Placental pericyte (primary cell): ENCODE data around the gene PDIA3. TPM values are rescaled to one million over a fixed set of nuclear protein-coding genes. Genes with fewer than 3 reads are reported as not detected.

Experiments
- small RNA-seq: library from RNA; depleted of rRNA; stranded (forward); fragments of <200 nt; gene quantifications from one replicate; pipeline ENCODE3, GENCODE V24; 2012; ENCODE audit warnings: low replicate concordance
- total RNA-seq: library from RNA; depleted of rRNA; stranded (reverse); fragments of >200 nt; gene quantifications from 2 replicates; pipeline ENCODE4 v1.2.3, GENCODE V29; 2012

Gene PDIA3
- total RNA-seq = 140 and 471 TPM in 2 replicates

DNA sequence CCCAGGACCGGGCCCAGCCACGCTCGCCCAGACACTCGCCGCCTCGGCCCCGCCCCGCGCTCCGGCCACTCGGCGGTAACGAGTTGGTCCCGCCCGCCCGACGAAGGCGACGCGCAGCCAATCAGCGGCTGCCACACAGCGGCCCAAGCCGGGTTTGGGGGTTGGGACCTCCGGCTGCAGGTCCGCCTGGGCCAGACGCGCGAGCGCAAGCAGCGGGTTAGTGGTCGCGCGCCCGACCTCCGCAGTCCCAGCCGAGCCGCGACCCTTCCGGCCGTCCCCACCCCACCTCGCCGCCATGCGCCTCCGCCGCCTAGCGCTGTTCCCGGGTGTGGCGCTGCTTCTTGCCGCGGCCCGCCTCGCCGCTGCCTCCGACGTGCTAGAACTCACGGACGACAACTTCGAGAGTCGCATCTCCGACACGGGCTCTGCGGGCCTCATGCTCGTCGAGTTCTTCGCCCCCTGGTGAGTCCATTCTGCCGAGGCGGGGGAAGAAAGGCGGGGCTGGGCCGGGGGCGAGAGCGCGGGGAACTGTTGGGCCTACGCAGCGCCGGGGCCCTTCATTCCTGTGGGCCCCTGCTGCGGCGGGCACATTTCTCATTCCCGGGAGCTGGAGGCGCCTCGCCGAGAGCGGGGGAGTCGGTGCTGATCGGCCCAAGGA lies at the start of gene PDIA3:
Gene PDIA3, plus strand, starts transcription at position 194 of the 658 bp plus-strand sequence. Its CDS starts 102 bp downstream, at position 296.

DNA sequence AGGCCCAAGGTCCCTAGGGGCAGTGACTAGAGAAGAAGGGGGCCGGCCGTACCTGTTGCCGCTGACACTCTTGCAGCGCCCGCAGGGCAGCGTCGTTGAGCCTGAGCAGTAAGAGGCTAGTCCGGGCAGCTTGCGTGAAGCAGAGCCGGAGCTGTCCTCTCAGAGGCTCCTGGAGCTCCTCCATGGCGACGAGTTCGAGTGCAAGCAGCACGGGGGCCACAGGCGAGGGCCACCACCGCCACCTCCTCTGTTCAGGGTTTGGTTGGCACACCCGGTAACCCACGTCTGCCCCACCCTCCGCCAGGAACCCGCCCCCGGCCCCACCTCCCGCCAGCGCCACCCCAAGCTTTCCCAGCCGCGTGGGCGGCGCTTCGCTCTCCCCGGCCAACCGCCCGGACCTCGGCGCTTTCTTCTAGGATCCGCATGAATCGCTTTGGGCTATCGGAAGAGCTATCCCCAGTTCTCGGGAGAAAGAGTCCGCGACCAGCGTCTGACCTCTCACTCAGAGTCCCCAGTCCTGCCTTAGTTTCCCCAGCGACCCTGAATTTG lies 30.6 kb downstream of the PDIA3 start, which contains the start of gene ELL3:
Gene ELL3, minus strand, starts transcription at position 249 of the 549 bp plus-strand sequence. Its CDS starts 65 bp downstream, at position 184.

DNA sequence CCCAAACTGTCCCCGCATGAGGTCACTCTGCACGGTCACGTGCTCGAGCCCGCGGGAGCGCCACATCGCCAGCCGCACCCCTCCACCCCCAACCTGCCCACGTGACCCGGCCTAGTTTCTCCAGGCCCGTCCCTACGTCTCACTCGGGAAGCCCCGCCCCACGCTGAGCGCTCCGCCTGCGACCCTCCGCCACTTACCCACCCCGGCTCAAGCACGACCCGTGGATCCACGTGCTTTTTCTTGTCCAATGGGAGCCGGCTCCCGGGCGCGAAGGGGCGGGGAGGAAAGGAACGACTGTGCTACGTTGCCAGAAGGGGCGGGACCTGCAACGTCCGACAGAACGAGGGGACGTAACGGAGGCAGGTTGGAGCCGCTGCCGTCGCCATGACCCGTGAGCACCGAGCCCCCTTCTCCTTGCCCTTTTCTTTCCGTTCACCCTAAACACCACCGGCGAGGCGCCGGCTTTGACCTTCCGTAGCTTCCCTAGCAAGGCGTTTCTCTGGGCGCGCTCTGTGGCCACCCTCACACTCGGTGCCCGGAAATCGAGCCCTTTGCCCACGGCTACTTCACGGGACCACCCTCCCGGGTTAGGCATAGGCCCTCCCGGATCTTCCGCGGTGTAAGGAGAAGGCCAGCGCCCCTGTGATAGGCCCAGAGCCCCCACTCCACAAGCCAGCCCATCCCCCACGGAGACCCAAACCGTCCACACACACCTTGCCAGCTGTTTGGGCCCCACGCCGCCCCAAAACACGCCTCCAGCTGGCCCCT lies 45.9 kb downstream of the PDIA3 start, which contains the start of gene SERF2:
Gene SERF2, plus strand, starts transcription at position 328 of the 768 bp plus-strand sequence. Its CDS starts 57 bp downstream, at position 385.

DNA sequence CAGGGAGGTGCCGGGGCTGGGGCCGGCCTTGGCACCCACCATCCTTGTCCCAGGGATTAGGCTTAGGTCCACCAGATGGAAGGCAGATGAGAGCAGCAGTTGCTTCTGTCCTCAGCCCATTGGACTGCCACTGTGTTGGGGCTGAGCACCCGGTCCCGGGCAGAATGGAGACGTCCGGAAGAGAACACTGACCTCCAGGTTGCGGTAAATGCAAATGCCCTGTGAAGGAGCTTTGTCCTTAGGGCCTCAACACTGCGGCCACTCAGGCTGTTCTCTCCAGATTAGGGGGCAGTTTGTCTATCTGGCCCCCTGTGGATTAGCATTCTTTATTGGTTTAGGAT lies 53.7 kb downstream of the PDIA3 start, which contains the start of gene SERINC4:
Gene SERINC4, minus strand, starts transcription at position 276 of the 341 bp plus-strand sequence. Its CDS starts 234 bp downstream, at position 42.

DNA sequence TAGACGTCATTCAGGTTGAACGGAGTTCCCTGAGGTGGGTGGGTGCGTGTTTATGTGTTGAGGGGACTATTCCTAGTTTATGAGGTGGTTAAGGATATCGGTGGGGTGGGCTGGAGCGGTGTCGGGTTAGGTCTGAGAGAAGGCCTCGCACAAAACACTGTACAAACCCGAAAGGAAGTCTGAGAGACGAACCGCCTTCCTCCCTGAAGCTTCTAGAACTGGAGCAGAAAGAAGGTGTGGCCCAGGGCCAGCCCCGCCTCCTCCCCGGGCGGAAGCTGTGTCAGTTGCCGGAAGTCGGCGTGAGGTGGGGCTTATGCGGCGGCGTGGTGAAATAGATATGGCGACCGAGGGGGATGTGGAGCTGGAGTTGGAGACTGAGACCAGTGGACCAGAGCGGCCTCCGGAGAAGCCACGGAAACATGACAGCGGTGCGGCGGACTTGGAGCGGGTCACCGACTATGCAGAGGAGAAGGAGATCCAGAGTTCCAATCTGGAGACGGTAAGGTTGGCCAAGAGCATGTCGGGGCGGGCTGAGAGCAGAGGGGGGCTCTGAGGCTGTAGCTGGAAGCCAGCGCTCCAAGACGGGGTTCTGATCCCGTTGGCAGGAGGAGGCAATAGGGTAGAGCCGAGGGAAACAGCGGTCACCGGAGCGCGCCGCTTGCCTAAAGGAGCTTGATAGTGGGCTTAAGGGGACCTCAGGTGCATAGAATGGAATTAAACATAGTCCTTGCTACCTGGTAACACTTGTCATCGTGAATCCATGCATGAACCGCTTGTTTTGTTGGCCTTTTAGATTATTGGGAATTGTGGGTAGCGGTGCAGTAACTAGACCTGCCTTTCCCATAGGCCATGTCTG lies 54.3 kb downstream of the PDIA3 start, which contains the start of gene HYPK:
Gene HYPK, plus strand, starts transcription at position 314 of the 856 bp plus-strand sequence. Its CDS starts 24 bp downstream, at position 338.

Small RNAs within 50 kb of the gene (small RNA-seq; reads per million reads assigned to genes)
- not detected for gene MIR1282
- 0.13 reads per million for gene RNU6-353P
- not detected for gene RNU6-354P

Other genes with a start within 250 kb of the PDIA3 start
- gene MAP1A, start 228.8 kb upstream of the PDIA3 start, total RNA-seq = 39.2 and 102 TPM in 2 replicates
- gene PPIP5K1, start 156.2 kb upstream of the PDIA3 start, total RNA-seq = 10.7 and 26.7 TPM in 2 replicates
- gene CKMT1B, start 152.4 kb upstream of the PDIA3 start, total RNA-seq = not detected in 2 replicates
- gene STRC, start 127.6 kb upstream of the PDIA3 start, total RNA-seq = under 0.01 TPM in 1 of 2 replicates, not detected in the other
- gene CATSPER2, start 97.6 kb upstream of the PDIA3 start, total RNA-seq = 0.72 and 1.5 TPM in 2 replicates
- gene CKMT1A, start 52.6 kb upstream of the PDIA3 start, total RNA-seq = not detected in 2 replicates
- gene ELL3, start 30.5 kb downstream of the PDIA3 start, total RNA-seq = 0.44 and 1.1 TPM in 2 replicates
- gene SERF2, start 45.9 kb downstream of the PDIA3 start, total RNA-seq = 322 and 682 TPM in 2 replicates
- not detected in 2 replicates for gene SERINC4, start 53.8 kb downstream of the PDIA3 start, total RNA-seq
- gene HYPK, start 54.2 kb downstream of the PDIA3 start, total RNA-seq = 6.8 and 7.0 TPM in 2 replicates
- gene MFAP1, start 78.3 kb downstream of the PDIA3 start, total RNA-seq = 10.7 and 21.2 TPM in 2 replicates
- gene WDR76, start 80.6 kb downstream of the PDIA3 start, total RNA-seq = 1.5 and 25.2 TPM in 2 replicates